Epidermal melanocyte (primary cell): ENCODE measurements around the gene CCNY.

Experiments used
- DNase-seq: peaks from one replicate; pipeline ENCODE4 v3.0.0; 2011; ENCODE audit warnings: low spot score; ENCODE audit not compliant: insufficient read length

The CCNY gene

DNA sequence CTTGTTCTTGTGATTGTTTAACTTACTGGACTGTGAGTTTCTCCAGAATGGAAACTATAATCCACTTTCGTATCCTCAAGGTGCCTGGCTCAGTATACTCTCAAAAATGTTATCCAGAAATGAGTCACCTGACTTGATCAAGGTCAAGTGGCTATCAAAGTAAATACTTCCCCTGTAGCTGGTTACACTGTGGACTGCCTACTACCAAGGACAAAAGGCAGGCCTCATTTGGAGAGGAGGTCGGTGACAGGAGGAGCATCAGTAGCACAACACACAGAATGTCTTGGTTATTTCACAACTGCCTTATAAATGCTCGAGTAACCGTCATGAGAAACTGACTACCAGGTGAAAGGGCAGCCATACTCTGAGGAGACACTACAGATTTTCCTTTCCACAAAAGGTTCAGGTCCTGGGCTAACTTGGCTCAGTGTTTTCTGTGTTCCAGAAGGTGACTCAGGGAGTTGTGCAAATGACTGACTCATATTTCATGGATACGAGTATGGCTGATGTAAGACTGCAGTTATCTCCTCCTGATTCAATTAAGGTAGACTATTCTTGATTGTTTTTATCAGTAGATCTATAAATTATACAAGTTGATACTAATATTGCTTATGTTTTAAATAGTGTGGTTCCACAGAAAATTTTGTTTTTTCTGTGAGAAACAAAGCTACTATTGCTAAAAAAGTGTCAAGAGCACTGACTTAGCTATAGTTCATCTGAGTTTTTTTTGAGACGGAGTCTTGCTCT is 4.2 kb upstream of the CCNY start:
- no peak for DNase-seq

DNA sequence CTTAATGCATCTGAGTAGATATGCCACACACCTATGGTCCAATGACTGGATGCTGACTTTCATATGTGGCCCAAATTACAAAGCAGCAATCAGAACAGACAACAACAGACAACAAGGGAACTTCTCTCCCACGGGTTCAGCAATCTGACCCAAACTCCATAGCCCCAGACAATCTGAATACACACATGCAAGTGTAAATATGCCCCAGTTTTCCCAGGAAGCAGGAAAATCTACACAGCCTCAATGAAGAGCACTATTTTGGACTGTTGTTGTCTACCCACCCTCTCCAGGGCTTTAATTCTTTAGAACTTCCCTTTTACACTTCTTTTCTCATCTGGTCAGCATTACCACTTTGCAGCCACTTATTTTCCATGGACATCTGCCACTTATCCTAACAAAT is 2.0 kb upstream of the CCNY start:
- DNase-seq = no peak

DNA sequence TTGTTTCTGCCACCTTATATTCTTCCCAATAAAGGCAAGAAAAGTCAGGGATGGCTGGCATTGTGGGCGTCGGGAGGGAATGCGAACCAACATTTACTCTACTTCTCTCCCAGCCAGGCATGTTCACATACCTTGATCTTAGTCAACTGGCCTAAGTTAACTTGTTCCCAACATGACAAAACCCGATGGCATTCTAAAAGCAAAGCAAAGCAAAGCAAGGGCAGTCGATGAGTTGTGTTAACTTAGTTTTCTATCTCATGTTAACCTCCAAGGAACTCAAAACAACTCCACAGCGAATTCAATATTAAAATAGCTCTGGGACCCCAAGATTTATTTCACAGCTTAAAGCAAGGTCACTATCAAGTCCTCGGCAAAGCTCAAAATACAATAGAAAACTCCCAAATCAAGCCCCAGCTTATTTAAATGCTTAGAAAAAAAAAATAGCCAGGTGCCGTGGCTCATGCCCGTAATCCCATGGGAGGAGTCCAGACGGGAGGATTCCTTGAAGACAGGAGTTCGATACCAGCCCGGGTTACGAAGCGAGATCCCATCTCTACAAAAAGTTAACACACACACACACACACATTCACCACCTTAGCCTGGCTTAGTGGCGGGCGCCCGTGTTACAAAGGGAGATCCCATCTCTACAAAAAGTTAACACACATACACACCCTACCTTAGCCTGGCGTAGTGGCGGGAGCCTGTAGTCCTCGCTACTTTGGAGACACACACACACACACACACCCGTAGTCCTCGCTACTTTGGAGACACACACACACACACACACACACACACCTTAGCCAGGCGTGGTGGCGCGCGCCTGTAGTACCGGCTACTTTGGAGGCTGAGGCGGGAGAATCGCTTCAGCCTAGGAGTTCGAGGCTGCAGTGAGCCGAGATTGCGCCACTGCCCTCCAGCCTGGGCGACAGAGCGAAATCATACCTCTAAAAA is 901 bp upstream of the CCNY start:
- DNase-seq = no peak

DNA sequence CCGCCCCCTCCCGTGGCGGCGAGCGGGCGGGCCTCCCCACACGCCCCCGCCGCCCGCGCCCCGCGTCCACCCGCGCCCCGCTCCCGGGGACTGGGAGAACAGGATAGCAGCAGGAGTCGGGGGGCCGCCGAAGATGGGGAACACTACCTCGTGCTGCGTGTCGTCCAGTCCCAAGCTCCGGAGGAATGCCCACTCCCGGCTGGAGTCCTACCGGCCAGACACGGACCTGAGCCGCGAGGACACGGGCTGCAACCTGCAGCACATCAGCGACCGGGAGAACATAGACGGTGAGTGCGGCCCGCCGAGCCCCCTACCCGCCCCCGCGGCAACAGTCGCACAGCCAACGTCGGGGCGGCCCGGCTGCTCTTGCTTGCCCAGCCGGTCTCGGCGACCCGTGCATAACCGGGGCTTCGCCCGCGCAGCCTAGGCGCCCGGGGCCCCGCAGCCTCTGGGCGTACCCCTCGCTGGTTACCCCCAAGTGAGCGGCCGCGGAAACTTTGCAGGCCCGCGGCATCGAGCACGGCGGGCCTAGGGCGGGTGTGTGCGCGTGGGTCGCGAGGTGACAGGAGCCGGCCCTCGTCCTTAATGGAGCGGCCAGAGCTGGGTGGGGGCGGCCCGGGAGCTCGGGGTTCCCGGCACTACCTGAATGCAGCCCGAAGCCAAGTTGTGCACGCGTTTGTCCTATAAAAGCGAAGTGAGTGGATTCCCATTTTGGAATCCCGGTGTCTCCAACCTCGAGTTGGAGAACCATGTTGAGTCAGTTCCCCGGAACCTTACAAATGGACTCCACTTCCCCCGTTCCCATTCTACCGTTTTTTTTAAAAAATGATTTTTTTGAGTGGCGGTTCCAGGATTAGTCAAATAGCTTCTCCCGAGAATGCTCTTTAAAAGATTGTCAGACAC is 863 bp downstream of the CCNY start:
- no peak for DNase-seq

DNA sequence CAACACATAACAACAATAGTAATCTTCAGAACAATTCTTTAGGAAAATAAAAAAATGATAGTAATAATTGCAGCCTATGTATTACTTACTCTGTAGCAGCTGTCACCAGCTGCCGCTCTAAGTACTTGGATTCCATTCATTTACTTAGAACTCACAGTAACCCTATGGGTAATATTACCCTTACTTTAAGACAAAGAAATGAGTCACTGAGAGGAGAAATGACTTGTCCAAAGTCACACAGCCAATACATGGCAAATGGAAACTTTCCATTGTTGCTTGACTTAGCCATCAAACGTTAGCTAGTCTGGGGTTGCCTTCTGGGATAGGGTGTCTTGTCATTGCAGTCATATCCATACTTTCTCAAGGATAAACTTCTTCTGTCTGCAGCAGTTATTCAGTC is 3.6 kb downstream of the CCNY start:
- DNase-seq = no peak

DNA sequence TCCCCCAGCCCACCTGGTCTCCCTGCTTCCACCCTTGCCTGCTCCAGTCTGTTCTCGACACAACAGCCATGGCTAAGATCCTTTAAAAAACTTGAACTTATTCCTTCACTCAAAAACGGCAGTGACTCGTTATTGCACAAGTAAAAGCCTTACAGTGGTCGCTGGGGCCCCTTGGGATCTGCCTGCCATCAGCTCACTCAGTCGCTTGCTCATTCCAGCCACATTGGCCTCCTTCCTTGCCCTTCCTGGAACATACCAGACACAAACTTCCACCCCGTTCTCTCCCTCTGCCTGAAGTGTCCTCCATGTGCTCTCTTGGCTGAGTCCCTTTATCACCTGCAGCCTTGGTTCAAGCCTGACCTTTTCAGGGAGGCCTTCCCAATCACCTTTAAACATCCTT is 4.7 kb downstream of the CCNY start:
- DNase-seq = no peak

DNA sequence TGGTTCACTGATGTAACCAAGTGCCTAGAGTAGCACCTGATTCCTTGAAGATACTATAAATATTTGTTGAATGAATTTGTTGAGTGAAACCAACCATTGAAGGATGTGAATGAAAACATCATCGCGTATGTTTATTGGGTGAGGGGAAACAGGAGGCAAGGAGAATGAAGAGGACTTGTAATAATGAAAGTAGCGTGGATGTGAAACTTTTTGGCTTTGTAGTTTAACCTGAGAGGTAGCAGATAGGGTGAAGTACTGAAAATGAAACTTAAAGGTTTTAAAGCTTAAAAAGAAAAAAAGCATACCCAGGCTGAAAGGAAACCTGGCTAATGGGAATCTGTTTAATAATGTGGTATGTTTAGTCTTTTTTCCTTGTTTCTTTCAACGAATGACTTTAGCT is 5.2 kb downstream of the CCNY start:
- DNase-seq = no peak

DNA sequence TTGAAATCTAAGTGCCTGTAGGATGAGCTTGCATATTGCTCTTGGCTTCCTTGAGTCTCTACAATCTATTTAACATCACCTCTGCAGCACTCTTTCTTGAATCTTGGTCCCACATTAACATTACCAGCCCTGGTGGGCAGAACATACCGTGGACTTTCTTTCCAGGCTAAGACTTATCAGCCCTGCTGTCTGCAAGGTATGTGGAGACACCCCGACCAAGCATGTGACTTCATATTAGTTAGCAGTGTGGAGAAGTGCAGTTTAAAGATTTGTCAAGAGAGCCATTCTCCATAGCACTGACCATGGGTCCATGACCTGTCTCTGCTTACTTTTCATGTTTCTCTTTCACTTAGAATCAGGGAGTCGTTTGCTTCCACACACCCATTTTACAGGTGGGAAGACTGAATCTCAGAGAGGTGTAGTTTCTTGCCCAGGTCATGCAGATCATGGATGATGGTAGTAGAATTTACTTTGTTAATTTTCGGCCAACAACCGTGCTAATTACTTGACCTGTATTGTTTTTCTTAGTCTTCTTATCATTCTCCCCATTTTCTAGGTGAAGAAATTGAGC is 6.0 kb downstream of the CCNY start:
- DNase-seq = no peak

DNA sequence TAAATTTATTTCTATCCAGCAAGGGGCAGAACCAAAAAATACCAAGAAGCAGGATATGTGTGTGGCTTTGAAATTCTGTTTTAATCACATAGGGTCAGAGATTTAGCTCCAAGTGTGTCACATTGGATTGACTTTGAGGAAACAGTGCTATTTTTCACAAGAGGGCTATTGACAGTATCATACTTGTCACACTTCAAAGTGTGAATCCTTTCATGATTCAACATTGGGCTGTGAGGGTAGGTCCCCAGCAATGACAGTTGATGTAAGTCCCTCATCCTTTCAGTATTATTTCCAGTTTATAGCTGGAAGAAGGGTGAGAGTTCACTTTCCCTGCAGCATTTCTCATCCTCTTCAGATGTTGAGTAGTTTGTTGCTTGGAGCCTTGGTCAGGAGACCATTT is 7.4 kb downstream of the CCNY start:
- DNase-seq = no peak

DNA sequence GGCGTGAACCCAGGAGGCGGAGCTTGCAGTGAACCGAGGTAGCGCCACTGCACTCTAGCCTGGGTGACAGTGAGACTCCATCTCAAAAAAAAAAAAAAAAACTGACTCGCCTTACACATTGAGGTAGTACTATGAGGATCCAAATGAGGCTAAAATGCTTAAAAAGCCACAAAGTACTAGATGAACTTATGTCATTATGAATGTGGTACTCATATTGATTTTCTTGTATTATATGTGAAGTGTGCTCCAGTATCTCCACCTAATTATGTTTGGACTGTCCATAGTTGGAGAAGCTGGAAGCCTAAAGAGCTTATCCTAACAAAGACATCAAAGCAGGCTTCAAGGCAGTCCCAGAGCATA is 9.1 kb downstream of the CCNY start:
- no peak for DNase-seq

DNA sequence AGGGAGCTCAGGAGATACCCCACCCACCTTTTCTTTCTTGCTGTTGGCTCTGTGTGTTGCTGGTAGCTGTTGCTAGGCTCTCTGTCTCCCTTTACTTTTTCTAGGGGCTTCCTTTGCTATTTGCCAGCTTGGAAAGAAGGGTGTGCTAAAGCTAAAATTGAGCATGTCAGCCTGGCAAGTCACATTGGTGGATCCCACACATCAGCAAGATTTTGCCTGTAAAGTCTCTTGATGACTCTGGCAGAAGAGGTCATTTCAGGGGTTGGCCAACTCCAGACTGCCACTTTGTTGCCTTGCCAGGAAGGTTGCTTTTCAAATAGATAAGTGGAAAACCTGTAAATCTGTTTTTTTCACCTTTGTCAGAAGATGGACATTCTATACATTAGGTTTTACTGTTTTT is 9.9 kb downstream of the CCNY start:
- DNase-seq = no peak

DNA sequence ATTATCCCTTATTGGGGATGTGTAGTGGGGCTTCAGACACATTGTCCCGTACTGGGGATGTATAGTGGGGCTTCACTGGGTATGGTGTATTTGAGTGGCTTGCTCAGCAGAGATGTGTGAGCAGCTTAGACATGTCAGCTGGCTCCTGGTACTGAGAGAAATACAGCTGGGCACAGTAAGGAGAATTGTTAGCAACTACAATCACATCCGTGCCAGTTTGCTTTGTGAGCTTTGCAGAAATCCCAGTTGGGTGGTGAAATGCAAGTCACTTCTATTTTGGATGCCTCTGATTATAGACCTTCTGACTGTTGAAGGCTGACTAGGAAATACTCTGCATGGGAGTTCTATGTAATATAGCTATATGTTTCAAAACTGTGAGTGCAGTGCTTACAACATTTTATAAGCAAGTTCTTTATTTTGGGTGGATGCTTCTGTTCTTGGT is 10.8 kb downstream of the CCNY start:
- no peak for DNase-seq

DNA sequence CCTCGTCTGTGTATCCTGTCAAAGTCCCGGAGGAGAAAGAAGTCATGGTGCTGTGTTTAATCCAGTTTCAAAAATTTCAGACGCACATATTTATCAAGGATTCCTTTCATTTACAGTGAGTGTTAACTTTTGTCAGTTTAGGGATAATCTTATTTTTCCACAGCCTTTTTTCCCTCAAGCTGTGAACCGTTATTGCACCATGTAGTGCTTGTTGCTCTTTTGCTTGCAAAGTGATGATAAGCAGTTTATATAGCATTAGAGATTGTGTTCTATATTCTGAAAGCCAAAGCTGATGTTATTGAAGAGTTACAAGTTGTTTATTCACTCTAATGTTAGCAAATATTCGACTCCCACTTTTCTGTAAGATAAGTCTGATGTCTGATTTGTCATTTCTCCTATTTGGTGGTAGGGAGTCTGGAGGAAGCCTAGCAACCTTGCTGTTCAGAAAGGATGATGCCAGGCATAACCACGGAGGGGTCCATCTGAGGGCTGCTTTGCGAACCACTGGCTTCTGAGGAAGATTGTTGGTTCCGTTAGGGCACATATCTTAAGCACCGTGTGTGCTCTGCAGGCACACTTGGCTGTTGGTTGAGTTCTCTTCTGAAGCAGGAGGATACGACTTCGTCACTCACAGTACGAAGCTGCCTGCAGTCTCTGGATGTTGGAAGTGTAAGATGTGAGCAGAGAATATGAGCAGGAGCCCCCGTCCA is 11.7 kb downstream of the CCNY start:
- no peak for DNase-seq

DNA sequence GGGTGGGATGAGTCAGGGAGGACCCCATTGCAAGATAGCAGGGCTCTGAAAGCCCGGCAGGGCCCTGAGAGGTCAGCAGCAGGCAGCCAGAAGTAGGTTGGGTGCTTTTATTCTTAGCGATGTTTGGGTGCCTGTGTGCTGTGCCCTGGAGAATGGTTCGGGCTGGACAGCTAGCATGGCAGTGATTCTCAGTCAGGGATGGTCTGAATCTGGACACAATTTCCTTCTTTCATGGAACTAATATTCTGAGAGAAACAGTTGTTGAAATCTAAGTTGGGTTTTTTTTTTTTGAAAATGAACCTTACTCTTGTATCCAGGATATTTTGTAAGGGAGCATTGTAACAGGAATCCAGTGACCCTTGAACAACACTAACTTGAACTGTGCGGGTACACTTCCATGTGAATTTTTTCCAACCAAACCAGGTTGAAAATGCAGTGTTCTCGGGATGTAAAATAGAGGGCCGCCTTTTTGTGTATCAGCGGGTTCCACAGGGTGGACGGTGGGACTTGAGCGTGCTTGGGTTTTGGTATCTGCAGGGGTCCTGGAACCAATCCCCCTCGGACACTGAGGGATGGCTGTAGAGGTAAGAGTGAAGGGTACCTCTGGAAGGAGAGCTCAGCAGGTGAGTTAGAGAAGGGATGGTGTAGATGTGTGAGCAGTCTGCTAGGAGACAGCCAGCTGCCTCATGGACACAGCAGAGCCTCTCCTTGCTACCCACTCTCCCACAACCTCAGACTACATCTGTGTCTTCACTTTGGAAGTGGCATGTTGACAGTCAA is 12.5 kb downstream of the CCNY start:
- no peak for DNase-seq

DNA sequence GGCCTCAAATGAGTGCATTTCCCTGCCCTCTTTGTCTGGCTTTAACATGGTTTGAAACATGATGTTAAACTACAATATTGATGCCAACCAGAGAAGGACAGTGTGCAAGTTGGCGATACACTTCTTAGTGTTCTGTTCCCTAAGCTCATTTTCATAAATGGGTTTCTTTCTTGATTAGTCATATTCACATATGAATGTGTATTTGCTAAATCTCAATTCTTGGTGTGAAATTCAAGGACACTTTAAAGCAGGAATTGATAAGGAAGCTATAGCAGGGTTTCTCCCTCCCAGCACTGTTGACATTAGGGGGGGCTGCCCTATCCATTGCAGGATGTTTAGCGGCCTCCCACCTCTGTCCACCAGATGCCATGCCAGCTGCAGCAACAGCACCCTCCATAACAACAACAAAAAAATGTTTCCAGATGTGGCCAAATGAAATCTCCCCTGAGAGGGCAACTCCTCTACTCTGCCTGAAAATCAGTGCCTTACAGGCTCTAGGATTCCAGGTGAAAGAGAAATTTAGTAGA is 13.1 kb downstream of the CCNY start:
- DNase-seq = no peak

DNA sequence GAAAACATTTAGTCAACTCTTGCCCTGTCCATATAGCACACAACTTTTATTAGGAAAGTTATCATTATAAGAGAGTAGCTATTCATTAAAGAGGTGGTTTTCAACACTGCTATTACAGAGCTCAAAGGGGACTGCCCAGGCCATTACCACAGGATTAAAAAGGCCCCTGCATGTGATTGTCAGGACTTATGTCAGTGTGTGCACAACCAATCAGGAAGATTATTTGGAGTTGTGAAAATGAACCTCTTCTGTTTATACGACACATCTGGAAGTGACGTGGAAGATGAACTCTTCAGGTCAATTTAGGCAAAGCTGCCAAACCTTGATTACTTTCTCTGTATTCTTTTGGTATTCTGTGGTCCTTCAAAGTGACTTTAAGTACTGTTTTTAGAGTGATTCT is 14.7 kb downstream of the CCNY start:
- DNase-seq = no peak

DNA sequence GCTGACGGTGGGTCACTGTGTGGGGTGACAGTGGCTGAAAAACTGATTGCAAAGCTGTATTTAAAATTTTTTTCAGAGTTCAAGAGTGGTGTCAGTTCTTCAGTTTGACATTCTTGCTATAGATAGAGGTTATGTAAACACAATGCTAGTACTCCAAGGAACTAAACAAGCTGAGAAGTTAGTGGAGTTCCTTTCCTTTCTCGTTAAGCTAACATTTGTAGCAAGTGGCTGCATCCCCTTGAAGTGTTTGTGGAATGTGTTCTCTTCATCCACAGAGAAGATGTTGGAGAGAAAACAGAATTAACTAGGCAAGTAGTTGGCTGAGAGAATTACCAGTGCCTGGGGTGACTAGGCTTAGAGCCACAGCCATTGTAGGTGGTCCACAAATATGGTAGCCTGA is 15.8 kb downstream of the CCNY start:
- DNase-seq = no peak

DNA sequence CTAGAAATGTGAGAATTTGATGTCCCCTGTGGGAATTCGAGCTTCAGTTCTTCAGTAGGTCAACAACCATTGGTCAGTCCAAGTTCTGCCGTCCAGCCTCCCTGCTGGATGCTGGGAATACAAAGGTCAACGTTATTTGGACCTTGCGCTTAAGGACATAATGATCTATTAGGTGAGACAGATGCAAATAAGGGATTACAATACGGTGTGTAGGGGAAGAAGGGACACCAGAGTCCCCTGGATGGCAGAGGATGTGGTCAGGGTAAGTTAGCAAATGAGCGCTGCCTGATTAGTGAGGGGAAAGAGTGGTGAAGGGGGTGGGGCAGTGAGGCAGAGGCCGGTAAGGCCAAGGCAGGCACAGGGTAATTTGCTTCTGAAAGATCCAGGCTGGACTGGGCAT is 16.2 kb downstream of the CCNY start:
- no peak for DNase-seq

DNA sequence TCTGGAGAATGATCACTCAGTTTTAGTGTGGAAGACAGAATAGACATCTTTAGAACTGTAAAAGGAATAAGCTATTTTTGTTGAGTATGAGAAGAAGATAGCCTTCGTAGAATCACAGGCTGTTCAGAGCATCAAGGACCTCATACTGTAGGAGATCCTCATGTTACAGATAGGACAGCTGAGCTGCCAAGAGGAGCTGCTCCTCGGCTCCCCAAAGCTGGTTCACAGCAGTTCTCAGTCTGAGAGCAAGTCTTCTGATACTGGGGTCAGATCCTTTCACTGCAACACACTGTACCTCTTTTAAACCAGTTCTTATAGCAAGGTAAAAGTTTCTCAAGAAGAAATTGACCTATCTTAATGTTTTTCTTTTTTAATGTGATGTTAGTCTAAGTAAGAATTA is 17.1 kb downstream of the CCNY start:
- no peak for DNase-seq

DNA sequence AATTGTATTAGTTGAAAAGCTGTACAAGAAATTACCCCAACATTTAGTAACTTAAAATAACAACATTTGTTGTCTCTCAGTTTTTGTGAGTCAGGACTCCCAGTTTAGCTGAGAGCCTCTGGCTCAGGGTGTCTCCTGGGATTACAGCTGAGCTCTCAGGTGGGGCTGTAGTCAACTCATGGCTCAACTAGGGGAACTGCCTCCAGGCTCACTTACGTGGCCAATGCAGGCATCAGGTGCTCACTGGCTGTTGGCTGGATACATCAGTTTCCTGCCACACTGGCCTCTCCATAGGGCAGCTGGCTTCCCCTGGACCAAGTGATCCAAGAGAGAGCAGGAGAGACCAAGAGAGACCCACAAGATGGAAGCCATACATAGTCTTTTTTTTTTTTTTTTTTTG is 17.5 kb downstream of the CCNY start:
- DNase-seq = no peak
